NOMO-1 treated with DMSO at 0.1 percent for 48 hours (cell line): Measurements from ENCODE around the gene ETV4.

Experiments used
- DNase-seq: peaks from one replicate; lab custom pipeline; 2025; ENCODE audit not compliant: unreplicated experiment; lab: John Stamatoyannopoulos, UW

Gene ETV4

DNA sequence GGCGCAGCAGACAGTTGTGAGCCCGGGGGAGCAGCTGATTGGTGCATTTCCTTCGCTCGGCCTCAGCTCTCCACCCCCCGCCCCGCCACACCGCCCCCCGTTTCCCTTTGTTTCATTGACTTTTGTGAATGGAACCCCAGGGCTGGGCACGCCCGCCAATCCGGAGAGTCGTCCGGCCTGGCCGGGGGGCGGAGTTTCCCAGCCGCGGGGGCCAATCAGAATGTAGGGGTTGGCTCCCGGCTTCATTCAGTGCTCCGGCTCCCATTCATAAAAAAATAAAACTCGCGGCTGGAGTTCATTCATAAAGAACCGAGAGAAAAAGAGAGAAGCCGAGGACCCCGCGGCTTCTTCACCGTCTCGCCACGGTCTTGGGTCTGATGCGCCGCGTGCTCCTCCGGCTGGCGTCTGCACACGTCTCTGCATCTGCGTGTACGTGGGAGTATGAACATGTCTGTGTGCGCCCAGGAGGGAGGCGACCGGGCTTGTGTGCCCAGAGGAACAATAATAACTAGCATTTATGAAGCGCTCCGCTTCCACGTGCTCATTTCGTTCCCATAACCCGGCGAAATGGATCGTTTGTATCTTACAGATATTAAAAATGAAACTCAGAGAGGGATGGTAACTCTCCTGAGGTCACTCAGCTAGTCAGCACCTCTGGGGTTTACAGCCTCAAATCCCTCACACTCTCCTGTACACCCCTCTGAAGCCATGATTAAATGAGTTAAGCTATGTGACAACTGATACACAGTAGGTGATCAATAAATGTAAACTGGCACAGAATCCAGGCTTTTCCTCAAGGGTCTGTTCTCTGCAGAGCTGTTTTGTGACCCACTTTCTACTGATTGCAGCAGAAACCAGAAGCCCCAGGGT is at the start of gene ETV4:
Gene ETV4 (minus strand): TSS at position 22 of the 870 bp plus-strand sequence. CDS start 723 bp downstream, outside the sequence.
- DNase-seq = peak; percentile 88

DNA sequence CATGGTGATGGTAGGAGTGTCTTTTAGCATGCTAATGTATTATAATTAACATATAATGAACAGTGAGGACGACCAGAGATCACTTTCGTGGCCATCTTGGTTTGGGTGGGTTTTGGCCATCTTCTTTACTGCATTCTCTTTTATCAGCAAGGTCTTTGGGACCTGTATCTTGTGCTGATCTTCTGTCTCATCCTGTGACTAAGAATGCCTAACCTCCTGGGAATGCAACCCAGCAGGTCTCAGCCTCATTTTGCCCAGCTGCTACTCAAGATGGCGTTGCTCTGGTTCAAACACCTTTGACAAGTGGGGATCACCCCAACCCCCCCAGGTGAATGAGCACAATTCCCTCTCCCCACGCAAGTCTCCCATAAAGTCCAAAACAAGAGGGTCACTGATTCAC is 49.3 kb upstream of the ETV4 start:
- no peak for DNase-seq

DNA sequence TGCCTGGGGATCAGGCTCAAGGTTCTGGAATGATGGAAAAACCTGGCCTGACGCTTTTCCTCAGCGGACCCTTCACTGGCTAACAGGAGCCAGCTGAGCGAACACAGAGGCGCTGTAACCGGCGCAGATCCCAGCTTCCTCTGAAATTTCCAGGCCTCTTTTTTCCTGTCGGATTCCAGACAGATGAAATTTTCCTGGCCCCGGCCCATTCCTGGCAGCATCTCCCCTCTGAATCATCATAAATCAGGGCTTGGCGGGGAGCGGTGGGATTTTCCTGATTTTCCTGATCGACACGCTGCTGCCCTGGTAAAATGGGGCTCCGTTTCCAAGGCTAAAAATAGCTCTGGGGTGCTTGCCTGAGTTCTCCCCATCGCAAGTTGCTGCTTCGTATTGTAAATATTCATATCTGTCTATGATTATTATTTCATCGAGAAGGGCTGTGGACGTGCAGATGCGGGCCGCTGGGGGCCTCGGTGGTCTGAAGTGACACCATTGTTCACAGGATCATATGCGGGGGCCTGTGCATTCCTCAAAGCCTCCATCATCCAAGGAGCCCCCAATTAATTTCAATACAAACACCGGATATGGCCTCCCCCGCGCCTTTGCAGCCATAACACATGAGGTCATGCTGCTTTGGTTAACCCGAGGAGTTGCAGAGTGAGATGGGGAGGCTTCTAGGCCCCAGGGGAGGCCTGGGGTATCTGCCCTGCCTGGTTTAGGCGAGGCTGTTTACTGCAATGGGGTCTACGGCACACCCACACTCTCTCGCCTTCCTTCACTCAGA is 45.8 kb upstream of the ETV4 start:
- DNase-seq = no peak

DNA sequence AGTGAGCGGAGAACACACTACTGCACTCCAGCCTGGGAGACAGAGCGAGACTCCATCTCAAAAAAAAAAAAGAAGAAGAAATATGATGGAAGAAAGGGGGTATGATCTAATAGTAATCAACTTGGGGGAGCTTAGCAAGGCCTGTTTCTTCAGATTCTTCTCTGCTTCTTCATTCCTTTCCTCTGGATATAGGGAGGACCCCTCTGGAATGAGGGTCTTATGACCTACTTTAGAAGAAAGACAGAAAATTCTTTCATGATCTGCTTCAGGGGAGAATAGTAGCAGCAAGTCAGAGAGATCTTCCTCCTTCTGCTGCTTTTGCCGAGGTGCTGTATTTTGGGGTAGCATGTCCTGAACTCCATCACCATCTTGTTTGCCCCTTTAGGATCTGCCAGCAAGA is 44.9 kb upstream of the ETV4 start:
- no peak for DNase-seq

DNA sequence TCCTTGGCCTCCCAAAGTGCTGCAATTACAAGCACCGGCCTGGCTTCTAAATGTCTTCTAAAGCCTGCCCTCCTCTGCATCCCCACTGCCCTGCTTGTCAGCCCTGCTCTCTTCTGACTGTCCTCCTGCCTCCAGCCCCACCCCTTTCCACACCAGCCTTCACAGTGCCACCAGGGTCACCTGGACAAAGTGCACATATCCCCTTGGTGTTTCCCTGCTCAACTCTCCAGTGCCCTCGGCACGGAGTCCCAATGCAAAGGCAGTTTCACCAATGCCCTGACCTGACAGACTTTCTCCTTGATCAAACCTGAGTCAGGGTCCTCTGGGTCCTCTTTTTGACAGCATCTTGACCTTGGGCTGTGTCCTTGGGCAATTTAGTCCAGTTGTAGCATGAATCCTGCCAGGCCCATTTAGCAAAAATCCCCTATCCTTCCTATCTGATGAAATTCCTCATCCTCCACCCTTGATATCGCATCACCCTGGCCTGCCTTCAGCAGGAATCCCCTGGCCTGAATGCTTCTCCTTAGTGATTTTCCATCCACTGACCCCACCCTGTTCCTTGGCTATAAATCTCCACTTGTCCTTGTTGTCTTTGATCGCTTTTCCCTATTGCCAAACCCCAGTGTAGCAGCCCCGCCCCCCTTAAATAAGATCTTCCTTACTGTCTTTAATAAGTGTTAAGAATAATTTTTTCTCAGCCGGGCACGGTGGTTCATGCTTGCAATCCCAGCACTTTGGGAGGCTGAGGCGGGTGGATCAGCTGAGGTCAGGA is 42.7 kb upstream of the ETV4 start:
- no peak for DNase-seq

DNA sequence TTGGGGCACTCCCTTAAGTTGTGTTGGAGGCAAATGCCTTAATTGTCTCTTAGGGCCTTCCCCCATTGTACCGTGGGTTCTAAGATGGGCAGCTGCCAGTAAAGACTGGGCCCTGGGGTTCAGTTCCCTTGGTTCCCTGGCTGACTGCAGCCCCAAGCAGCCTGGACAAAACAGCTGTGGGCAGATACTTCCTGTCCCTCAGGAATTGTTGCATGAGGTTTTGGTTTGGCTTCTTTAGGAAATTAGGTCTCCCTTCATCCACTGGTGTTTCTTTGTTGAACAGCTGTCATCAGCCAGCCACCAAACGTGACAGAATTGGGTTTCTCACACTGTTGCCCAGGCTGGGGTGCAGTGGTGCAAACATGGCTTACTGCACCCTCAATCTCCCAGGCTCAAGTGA is 42.0 kb upstream of the ETV4 start:
- DNase-seq = no peak

DNA sequence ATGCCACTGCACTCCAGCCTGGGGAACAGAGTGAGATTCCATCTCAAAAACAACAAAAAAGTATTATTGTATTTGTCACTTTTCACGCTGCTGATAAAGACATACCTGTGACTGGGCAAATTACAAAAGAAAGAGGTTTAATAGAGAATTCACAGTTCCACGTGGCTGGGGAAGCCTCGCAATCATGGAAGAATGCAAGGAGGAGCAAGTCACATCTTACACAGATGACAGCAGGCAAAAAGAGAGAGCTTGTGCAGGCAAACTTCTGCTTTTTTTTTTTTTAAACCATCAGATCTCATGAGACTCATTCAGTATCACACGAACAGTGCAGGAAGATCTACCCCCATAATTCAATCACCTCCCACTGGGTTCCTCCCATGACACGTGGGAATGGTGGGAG is 41.5 kb upstream of the ETV4 start:
- DNase-seq = no peak

DNA sequence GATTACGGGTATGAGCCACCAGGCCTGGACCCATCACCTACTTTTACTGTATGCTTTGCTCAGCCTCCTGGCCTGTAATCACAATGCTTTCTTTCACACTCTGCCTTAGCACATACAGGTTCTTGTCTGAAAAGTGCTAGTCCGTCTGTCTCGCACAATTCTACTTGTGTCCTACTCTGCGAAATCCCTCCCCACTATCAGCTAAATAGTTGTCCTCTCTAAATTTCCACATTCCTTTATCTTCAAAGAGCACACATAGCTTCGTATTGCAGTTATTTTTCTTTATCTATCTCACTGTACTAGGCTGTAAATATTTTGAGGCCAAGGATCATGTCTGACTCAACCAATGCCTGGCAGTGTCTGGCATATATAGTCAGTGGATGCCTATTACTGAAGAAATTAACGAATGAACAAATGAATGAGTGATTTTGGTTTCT is 38.5 kb upstream of the ETV4 start:
- no peak for DNase-seq

DNA sequence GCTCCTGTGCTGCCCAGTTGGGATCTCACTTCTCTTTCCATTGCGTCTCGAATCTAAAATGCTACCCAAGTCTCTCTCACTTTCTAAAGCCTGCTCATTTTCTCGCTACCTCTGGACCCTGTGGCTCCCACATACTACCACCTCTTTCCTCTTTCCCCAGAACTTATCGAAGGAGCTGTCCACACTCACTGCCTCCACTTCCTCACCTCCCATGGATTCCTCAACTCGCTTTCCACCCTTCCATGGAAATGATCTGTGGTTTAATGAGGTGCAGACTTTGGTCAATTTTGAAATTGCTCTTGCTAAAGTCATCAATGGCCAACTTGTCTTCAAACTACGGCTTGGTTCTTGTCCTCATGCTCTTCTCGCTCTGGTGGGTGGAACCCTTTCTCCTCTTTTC is 37.2 kb upstream of the ETV4 start:
- no peak for DNase-seq

DNA sequence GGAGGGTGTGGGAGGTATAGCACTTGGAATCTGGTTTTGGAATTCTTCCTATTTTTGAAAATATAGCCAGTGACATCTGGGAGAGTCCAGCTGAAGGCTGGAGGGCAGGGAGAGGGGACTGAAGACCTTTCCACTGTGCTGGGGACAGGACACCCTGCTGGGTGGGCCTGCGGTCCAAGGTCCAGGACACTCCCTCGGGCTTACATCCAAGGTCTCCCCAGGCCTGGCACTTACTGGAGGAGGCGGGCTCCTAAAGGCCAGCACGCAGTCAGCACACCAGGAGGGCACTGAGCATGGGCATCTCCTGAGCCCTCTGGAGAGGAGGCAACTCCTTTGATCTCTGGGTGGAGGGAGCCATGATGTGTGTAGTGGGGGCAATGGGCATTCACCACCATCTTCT is 35.5 kb upstream of the ETV4 start:
- no peak for DNase-seq

DNA sequence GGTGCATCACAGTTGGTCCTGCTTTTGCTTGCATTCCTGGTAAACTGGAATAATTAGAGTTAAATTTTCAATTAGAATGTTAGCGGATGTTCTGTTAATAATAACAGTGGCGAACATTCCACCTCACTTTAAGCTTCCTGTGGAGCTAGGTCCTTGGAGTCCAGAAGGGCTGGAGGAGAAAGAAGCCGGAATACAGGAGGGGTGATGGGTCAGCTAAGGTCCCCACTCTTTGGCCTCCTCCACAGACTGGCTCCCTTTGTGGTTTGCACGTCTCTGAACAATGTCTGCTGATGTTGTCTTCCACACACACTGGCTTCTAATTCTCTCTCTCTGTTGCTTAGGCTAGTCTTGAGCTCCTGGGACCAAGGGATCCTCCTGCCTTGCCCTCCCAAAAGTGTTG is 35.0 kb upstream of the ETV4 start:
- no peak for DNase-seq

DNA sequence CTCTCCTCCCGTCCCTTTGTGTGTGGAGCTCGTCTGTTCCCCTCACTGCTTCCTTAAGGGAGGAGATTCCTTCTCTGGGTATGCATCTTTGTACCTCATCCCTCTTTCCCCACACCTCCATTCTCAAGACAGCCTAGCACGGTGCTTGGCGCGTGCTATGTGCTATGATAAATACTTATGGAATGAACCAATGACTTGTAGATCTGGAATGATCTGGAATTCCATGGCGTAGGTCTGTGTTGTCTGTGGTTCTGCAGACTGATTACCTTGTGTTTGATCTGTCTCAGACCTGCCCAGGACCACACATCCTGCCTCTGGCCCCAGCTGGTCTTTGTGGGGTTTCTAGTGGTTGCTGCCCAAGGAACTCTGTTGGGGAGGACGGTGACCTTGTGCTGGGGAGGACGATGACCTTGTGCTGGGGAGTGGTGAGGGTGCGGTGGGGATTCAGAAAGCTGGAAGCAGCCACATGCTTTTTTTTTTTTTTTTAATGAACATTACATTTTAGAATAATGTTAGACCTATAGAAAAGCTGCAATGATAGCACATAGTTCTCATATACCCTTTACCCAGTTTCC is 33.5 kb upstream of the ETV4 start:
- no peak for DNase-seq

DNA sequence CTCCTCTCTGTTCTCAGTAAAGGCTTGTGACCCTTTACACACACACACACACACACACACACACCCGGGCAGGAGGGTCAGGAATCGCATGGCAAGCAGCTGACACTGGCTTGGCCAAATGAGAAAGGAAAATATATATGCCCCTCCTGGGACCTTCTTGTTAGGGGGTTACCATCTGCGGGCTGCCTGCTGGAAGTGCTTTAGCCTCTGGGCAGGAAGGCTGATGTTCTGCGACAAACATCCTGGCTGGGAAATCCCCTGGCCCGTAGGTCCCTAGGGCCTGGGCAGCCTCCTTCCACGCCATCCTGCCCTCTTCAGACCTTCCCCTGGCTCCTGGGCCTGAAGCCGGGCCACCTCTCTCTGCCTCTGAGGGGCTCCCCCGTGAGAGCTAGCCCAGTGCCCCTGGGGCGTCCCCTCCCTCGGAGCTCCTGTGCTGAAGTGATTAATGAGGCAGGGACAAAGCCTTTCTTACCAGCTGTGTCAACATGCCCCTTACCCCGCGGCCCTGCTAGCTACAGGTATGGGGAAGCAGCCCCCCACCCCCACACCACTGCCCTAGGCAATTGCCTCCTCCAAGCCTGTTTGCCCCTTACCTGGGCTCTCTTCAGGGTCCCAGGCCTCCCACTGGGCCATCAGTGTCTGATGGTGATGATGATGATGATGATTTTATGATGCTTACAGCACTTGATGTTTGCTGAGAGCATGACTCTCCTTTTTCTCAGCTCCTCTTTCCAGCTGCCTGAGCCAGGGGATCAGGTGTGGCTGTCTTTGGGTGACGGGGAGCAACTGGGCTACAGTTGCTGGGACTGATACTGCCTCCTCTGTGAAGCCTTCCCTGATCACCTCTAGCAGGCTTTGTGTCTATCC is 32.8 kb upstream of the ETV4 start:
- no peak for DNase-seq

DNA sequence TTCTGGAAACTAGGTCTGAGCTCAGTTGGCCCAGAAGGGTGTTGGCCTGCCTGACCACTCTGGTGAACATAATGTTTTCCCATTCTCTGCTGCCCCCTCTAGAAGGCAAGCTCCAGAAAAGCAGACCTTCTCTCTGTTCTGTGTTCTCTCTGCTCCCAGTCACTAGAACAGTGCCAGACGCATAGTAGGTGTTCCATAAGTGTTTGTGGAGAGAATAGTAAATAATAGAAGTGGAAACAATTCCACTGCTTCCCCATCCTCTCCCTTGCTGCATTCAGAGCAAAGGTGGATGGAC is 32.2 kb upstream of the ETV4 start:
- no peak for DNase-seq

DNA sequence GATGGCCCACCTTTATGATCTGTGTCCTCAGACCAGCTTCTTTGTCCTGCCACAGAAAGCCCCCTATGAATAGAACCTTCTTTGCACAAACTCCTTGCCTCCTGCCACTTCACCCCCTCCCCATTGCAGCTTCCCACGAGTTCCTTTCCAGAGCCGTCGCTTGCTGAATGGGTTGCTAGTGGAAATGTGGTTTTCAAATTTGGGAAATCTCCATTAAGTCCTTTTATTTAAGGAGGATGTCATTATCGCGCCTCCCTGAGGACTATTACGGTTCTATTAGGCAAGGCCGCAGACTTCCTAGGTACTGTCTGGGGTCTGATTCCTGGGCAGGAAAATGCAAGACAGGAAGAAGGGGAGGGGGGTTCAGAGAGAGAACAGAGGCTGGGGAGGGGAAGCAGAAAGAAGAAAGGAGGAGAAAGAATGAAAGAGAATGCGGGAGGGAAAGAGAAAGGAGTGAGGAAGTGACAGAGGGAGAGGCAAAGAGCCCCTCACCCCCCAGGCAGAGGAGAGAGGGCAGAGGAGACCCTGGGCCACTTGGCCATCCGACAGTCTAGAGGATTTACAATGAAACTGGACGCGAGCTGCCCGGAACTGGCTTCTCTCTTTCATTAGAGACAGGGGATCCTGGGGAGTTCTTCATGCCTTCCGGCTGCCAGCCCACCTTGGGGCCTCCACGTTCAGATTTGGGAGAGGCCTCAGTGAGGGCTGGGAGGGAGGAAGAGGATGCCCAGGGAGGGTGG is 31.7 kb upstream of the ETV4 start:
- no peak for DNase-seq

DNA sequence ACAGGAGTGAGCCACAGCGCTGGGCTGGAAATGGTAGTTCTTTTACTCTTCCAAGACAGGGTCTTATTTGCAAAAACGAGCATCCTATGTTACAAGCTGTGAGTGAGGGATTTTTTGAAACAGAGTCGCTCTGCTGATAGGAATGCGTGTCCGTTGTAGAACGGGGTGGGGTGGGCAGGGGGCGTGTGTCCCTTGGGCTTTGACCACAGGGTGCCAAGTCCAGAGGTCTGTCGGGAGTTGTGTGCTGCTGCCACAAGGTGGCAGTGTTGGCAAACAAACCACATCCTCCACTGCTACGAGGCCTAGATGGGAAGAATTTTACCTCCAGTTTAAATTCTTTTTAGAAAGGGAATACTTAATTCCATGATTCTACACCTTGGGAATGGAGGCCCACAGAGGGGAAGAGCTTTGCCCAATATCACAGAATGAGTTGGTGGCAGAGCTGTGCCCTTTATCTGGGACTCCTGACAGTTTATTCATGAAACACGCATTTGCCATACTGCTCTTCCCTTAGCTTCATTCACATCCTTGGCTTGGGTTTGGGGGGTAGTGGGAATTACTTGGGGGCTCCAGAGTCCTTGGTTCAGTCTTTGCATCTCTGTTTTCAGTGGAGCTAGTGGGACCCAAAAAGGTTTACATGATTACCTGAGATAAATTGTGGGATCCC is 30.6 kb upstream of the ETV4 start:
- peak; percentile 16 for DNase-seq

DNA sequence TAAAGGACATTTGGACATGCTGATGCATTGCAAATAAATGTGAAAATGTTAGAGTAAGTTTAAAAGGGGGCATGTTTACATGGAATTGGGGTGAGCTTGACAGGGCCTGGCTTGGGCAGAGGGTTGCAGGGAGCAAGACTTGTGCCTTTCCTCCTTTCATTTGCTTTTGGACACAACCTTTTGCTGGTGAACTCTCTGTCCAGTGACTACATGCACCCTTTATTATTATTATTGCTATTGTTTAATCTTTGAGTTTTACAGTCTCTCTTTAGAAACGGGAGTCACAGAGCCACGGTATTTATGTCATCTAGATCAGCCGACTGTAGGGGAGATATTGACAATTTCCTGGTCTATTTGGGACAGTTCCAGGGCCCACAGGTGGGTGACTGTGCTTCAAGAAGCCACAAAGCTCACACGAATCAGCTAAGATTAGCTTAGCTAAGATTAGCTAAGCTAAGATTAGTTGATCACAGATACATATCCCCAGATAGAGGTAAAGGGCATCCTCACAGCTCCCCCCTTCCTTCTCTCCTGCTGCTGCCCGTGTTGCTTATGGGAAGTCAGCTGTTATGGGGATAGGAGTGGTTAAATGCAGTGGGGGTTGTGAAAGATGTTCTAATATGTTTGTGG is 28.9 kb upstream of the ETV4 start:
- no peak for DNase-seq

DNA sequence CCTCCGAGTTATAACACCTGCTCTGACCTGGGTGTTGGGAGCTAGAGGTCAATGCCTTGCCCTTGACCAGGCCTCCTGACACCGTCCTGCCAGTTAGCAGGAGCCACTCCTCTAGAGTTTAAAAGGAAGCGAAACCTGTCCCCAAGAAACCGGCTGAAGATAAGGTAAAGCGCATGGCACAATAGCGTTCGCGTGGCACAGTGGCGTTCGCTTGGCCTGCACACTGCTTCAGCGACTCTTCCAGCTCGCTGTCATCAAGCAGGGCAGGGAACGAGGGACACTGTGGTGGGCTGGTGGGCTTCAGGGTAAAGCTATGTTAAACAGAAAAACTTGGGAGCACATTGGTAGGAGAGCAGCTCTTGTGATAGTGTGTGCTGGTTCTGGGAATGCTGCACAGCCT is 28.2 kb upstream of the ETV4 start:
- peak; percentile 78 for DNase-seq
